ENCODE results near the gene FAM234B. TPM values are rescaled to one million over a fixed set of nuclear protein-coding genes. Genes with fewer than 3 reads are reported as not detected.

The FAM234B gene
- total RNA-seq, 2 experiments from 2014 or later = 10.0 to 10.7 TPM

GRCh38 chr12:13074396-13075117 is 30.4 kb downstream of the FAM234B start:
- Mint-ChIP-seq H3K4me3 (no peak overlapping the region), H3K27ac (no peak overlapping the region), H3K36me3 (ENCODE audit: low read depth) (peaks cover 20% of the 10 kb centered on the region), H3K9me3 (no peaks in the 10 kb centered on the region), H3K4me1 (ENCODE audit: low read depth) (no peaks in the 10 kb centered on the region), H3K27me3 (no peaks in the 10 kb centered on the region)
- ChIA-PET POLR2A (interaction anchor here (0.7 kb wide), 1 partner anchor 223 kb away, joined by 3 read pairs; no protein-coding TSS in a partner anchor), CTCF (interaction anchor here (1.1 to 1.5 kb wide), 4 partner anchors 9 to 238 kb away, joined by 3 to 5 read pairs (median 4); no protein-coding TSS in a partner anchor)
- TF ChIP-seq CTCF (IDR thresholded peaks at IDR 0.05) = no peak
- no peak for DNase-seq
- intact Hi-C loops (cut with micrococcal nuclease) = no loop called here
- no peak for ATAC-seq

GRCh38 chr12:13075118-13075480 is 30.9 kb downstream of the FAM234B start:
- no peaks in the 10 kb centered on the region for H3K4me1 Mint-ChIP-seq (ENCODE audit: low read depth)
- H3K4me3 Mint-ChIP-seq = no peak overlapping the region
- no peak overlapping the region for H3K27ac Mint-ChIP-seq
- H3K9me3 Mint-ChIP-seq = no peaks in the 10 kb centered on the region
- ChIA-PET POLR2A (no interaction called here), CTCF (interaction anchor here (1.5 kb wide), 1 partner anchor 17 kb away, joined by 4 read pairs; no protein-coding TSS in a partner anchor)
- intact Hi-C loops (cut with micrococcal nuclease) = no loop called here
- no peak for TF ChIP-seq CTCF (IDR thresholded peaks at IDR 0.05)
- DNase-seq = no peak
- no peak for ATAC-seq
- peaks cover 23% of the 10 kb centered on the region for H3K36me3 Mint-ChIP-seq (ENCODE audit: low read depth)
- H3K27me3 Mint-ChIP-seq = no peaks in the 10 kb centered on the region

DNA sequence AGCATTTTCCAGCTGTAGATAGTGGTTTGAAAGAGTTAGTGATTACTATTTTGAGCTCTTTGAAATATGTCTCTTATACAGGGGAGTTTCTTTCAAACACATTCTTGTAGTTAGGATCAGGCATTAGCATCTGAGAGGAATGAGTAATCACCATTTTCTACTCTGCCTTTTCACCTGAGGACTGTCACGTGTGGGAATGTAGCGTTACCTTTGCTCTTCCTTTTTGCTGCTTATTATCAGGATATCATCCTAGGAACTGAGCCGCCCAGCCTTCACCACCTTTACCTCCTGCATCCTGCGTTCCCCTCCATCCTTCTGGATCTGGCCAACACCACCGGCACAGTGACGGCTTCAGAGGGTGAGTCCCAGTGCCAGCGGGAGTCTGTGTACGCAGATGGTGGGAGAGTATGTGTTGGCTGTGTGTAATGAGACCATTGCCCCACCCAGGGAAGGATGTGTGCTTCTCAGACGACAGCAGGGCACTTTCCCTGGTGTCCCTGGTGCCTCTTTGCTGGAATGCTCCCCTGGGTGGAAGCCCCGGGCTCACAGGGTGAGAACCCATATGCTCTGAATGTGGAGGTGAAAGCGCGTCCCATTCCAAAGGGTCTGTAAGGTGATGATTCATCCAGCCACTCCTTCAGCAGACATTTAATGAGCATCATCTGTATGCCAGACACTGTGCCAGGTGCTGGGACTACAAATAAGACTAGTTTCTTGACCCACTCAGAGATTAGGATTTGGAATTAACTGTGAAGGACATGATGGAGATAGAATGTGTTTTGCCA is 31.8 kb downstream of the FAM234B start:
- intact Hi-C loops (cut with micrococcal nuclease) = no loop called here
- H3K9me3 Mint-ChIP-seq = no peaks in the 10 kb centered on the region
- CTCF ChIA-PET = no interaction called here
- peaks cover 25% of the 10 kb centered on the region for H3K36me3 Mint-ChIP-seq (ENCODE audit: low read depth)
- TF ChIP-seq CTCF (IDR thresholded peaks at IDR 0.05) = no peak
- ATAC-seq (no peak), DNase-seq (no peak)
- no peaks in the 10 kb centered on the region for H3K27me3 Mint-ChIP-seq
- POLR2A ChIA-PET = no interaction called here
- H3K4me1 Mint-ChIP-seq (ENCODE audit: low read depth) = no peaks in the 10 kb centered on the region
- H3K4me3 Mint-ChIP-seq = no peak overlapping the region
- H3K27ac Mint-ChIP-seq = no peak overlapping the region

DNA sequence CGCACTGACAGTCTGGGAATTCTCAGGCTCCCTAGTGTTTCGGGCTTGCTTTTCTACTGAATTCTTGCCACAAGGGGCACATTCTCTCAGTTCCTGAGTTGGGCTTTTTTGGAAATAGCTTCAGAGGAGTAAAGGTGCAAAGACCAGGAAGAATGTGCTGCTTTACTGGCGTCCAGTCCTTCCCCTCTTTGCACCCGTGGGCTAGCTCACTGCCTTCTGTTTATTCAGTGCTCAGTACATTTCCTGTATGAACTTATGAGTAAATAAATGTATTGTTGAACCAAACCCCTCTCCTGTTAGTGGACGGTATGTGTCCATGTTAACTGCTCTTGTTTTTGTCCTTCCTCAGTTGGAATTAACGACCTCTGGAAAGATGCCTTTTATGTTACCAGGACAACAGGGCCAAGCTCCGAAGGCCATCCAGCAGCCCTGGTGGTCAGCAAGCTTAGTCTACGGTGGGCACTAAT is 35.3 kb downstream of the FAM234B start:
- intact Hi-C loops (cut with micrococcal nuclease) = no loop called here
- POLR2A ChIA-PET = interaction anchor here (1.2 kb wide), 1 partner anchor 30 kb away, joined by 3 read pairs; no protein-coding TSS in a partner anchor

More for the DNA sequence above, 35.3 kb downstream of the FAM234B start:
- Mint-ChIP-seq H3K27ac (no peak overlapping the region), H3K9me3 (no peaks in the 10 kb centered on the region), H3K36me3 (ENCODE audit: low read depth) (peaks cover 24% of the 10 kb centered on the region), H3K27me3 (no peaks in the 10 kb centered on the region), H3K4me1 (ENCODE audit: low read depth) (no peaks in the 10 kb centered on the region), H3K4me3 (no peak overlapping the region)
- ATAC-seq (no peak), DNase-seq (no peak)
- no peak for TF ChIP-seq CTCF (IDR thresholded peaks at IDR 0.05)
- CTCF ChIA-PET = no interaction called here

Measured in activated CD8-positive, alpha-beta T cell treated with anti-CD3 and anti-CD28 coated beads for 36 hours (primary cell).